ENCODE data around the gene LAPTM5. TPM values are rescaled to one million over a fixed set of nuclear protein-coding genes. Genes with fewer than 3 reads are reported as not detected.

LAPTM5 gene
- total RNA-seq, 2 experiments from 2014 or later = 205 to 208 TPM

DNA sequence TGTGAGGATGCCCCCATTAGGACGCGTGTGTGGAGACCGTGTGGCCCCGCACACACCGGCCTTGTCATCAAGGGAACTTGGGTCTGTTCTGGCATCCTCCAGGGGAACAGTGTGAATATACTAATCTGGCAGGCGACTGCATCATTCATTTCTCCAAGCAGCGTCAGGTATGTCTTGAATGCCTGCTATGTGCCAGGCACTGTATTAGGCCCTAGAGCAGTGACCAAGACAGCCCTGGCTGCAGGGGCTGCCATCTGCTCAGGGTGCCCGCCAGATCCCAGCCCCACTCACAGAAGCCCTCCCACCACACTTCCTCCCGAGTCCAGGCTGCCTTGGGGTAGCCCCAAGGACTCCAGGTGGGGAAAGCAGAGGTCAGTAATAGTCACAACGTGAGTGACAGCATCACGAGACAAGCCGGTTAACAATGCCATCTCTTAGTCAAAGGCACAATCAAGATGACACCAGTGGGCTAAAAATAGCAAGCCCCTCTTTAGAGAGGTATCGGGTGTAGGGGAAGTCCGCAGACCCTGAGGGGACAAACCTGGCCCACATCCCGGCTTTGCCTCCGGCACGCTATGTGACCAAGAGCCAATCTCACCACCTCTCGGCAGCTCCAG is 7.5 kb upstream of the LAPTM5 start:
- CTCF ChIA-PET = interaction anchor here (1.0 to 2.4 kb wide), 4 partner anchors 11 to 45 kb away, joined by 3 to 11 read pairs (median 6); no protein-coding TSS in a partner anchor
- Mint-ChIP-seq H3K4me3 (no peak overlapping the region), H3K36me3 (ENCODE audit: low read depth) (no peaks in the 10 kb centered on the region), H3K9me3 (no peaks in the 10 kb centered on the region), H3K27ac (no peak overlapping the region), H3K4me1 (ENCODE audit: low read depth) (peaks cover 59% of the 10 kb centered on the region), H3K27me3 (ENCODE audit: low read depth) (no peaks in the 10 kb centered on the region)
- DNase-seq = no peak
- intact Hi-C loops (cut with micrococcal nuclease) = loop anchor here (5.0 kb wide), 1 partner anchor 1572 kb away; the partner anchor contains the start of gene MARCKSL1

DNA sequence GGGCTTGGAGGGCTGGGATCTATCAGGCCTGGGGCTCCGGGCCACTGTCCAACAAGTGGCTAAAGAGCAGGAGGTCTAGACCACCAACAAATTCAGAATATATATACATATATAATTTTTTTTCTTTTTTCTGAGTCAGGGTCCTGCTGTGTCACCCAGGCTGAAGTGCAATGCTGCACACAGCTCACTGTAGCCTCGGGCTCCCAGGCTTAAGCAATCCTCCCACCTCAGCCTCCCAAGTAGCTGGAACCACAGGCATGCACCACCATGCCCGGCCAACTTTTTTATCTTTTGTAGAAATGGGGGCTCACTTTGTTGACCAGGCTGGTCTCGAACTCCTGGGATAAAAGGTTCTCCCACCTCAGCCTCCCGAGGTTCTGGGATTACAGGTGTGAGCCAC is 6.8 kb upstream of the LAPTM5 start:
- Mint-ChIP-seq H3K4me1 (ENCODE audit: low read depth) (peaks cover 66% of the 10 kb centered on the region), H3K9me3 (no peaks in the 10 kb centered on the region), H3K4me3 (no peak overlapping the region), H3K27me3 (ENCODE audit: low read depth) (no peaks in the 10 kb centered on the region), H3K36me3 (ENCODE audit: low read depth) (no peaks in the 10 kb centered on the region), H3K27ac (no peak overlapping the region)
- DNase-seq = no peak
- intact Hi-C loops (cut with micrococcal nuclease) = loop anchor here (5.0 kb wide), 1 partner anchor 1573 kb away; the partner anchor contains the start of gene MARCKSL1
- CTCF ChIA-PET = no interaction called here

DNA sequence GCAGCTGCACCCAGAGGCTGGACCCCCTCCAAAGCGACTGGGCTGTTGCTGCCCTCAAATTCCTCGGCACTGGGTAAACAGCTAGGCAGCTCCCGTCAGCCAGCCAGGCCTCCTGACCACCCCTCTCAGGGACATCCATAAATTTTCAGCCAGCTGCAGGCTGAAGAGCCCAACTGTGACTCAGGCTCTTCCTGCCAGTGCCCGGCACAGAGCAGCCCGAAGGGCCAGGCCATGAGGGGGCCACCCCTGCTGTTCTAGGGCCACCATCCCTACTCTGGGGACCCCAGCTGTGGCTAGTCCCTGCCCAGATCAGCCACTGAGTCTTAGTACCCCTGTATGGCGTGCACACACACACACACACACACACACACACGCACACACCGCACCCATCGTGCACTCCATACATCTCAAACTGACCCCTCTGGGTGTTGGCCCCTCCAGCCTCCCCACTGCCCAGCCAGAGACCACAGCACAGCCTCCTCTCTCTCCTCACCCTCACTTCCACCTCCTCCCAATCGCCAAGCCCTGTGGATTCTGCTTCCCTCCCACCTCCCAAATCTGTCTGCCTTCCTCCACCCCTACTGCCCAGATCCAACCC is 6.2 kb upstream of the LAPTM5 start:
- peaks cover 72% of the 10 kb centered on the region for H3K4me1 Mint-ChIP-seq (ENCODE audit: low read depth)
- intact Hi-C loops (cut with micrococcal nuclease) = loop anchor here (5.0 kb wide), 1 partner anchor 1574 kb away; the partner anchor contains the start of gene MARCKSL1

DNA sequence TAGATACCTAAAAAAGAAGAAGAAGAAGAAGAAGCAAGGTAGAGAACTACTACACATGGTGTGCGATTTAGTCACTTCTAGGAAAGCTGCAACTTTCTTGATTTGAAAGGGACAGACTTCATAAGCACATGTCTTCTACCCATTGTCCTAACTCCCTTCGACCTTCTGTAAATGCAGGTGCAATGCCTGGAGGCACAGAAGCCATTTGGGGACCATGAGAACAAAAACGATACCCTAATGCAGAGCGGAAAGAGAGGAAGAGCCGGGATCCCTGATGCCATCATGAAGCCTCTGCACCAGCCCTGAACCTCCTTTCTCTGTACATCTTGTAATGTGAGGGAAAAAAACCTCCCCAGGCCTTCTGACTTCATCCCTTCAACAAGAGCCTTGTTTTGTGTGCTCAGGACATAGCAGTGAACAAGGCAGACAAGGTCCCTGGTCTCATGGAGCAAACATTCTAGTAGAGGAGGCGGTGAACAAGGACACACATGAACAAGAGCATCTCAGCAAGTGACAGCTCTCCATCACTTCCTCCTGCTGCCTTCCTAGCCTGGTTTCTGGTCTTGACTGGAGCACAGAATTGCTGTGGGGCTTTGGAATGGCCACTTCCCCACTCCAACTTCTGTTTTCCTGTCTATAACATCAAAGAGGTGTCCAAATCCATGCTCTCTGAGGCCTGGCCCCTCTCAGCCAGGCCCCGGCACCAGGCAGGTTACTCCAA is 5.5 kb upstream of the LAPTM5 start:
- H3K4me3 Mint-ChIP-seq = no peak overlapping the region
- peaks cover 77% of the 10 kb centered on the region for H3K4me1 Mint-ChIP-seq (ENCODE audit: low read depth)
- no peaks in the 10 kb centered on the region for H3K36me3 Mint-ChIP-seq (ENCODE audit: low read depth)
- peak overlapping the region; percentile 82 for H3K27ac Mint-ChIP-seq
- H3K9me3 Mint-ChIP-seq = no peaks in the 10 kb centered on the region
- CTCF ChIA-PET = interaction anchor here (0.8 to 4.4 kb wide), 3 partner anchors 8 to 43 kb away, joined by 3 to 46 read pairs (median 39); no protein-coding TSS in a partner anchor
- intact Hi-C loops (cut with micrococcal nuclease) = loop anchor here (5.0 kb wide), 1 partner anchor 1574 kb away; the partner anchor contains the start of gene MARCKSL1
- no peak for DNase-seq
- H3K27me3 Mint-ChIP-seq (ENCODE audit: low read depth) = no peaks in the 10 kb centered on the region

More for the DNA sequence above, 6.2 kb upstream of the LAPTM5 start:
- CTCF ChIA-PET = interaction anchor here (0.8 to 4.4 kb wide), 2 partner anchors 9 to 15 kb away, joined by 3 to 46 read pairs; no protein-coding TSS in a partner anchor
- Mint-ChIP-seq H3K27me3 (ENCODE audit: low read depth) (no peaks in the 10 kb centered on the region), H3K9me3 (no peaks in the 10 kb centered on the region), H3K36me3 (ENCODE audit: low read depth) (no peaks in the 10 kb centered on the region), H3K4me3 (no peak overlapping the region), H3K27ac (peak overlapping the region; percentile 82)
- DNase-seq = no peak

DNA sequence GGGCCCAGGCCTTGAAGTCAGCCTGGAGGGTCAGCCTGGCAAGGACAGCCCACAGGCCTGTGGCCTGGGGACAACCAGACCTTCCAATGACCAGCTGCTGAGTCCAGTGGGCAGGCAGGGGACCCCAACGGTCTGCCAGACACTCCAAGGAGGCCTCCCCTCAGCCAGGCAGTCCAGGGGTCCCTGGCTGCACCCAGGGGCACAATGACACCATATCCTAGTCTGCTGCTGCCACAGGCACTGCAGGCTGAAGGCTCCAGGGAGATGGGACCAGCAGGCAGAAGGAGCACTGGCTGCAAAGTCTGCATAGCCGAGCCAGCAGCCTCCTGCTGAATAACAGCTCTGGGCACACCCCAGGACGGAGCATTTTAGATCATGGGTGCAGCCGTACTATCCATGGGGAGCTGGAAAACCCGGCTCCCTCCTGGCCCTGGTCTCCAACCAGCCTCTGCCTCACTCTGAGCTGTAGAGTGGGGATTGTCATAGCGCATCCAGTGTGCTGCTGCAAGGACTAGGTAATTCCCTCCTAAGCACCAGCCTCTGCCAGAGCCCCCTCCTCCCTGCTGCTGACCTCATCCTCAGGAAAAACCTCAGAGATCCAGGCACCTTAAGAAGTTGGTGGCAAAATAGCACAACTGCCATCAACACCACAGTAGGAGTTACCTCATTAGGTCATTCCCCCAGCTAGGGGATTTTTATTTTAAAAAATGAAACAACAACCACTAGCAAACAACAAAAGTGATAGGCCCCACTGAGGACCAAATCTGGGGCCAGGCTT is 4.8 kb upstream of the LAPTM5 start:
- peaks cover 81% of the 10 kb centered on the region for H3K4me1 Mint-ChIP-seq (ENCODE audit: low read depth)
- H3K27me3 Mint-ChIP-seq (ENCODE audit: low read depth) = no peaks in the 10 kb centered on the region
- no peaks in the 10 kb centered on the region for H3K9me3 Mint-ChIP-seq
- no peak overlapping the region for H3K4me3 Mint-ChIP-seq
- DNase-seq = peak; percentile 51
- peak overlapping the region; percentile 82 for H3K27ac Mint-ChIP-seq
- CTCF ChIA-PET = interaction anchor here (1.7 to 4.4 kb wide), 3 partner anchors 16 to 43 kb away, joined by 5 to 46 read pairs (median 39); no protein-coding TSS in a partner anchor
- intact Hi-C loops (cut with micrococcal nuclease) = loop anchor here (5.0 kb wide), 1 partner anchor 1575 kb away; the partner anchor contains the start of gene MARCKSL1
- no peaks in the 10 kb centered on the region for H3K36me3 Mint-ChIP-seq (ENCODE audit: low read depth)

DNA sequence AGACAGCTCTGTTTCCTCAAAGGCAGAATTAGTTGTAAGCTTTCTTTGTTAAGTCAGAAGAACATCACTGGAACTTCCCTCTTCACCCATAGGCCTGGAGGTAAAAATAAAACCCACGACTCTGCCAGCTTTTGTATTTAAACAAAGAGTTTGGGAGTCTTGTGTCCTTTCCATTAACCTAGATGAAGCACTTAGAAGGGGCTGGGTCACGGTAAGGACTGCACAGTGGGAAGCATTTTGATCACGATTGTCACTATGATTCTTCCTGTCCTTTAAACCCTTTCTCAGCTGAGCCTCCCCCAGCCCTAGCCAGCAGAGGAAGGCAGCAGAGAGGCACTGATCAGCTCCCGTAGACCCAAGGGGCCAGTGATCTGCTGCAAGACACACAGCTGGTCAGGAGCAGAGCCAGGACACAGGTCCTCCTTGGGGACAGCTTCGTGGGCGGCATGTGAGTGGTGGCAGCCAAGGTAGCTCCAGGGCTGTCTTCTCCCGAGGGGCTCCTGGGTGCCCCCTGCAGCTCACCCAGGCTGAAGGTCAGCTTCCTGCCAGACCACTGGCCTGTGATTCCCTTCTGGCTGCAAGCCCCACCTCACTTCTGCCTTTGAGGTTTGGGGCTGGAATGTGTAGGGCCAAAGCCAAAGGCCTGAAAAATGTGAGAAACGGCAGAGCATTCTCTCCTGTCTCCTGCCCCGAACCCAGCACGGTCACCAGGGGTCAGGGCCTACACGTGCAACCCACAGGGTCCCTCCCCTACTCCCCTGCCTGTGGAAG is 4.0 kb upstream of the LAPTM5 start:
- Mint-ChIP-seq H3K4me3 (no peak overlapping the region), H3K27me3 (ENCODE audit: low read depth) (no peaks in the 10 kb centered on the region), H3K36me3 (ENCODE audit: low read depth) (peaks cover 3% of the 10 kb centered on the region), H3K9me3 (no peaks in the 10 kb centered on the region), H3K27ac (peak overlapping the region; percentile 82), H3K4me1 (ENCODE audit: low read depth) (peaks cover 78% of the 10 kb centered on the region)
- CTCF ChIA-PET = interaction anchor here (0.6 to 4.4 kb wide), 9 partner anchors 9 to 167 kb away, joined by 3 to 46 read pairs (median 4); partner anchors contain the start of gene MATN1
- DNase-seq = no peak
- intact Hi-C loops (cut with micrococcal nuclease) = loop anchor here (5.0 kb wide), 1 partner anchor 1576 kb away; the partner anchor contains the start of gene MARCKSL1

DNA sequence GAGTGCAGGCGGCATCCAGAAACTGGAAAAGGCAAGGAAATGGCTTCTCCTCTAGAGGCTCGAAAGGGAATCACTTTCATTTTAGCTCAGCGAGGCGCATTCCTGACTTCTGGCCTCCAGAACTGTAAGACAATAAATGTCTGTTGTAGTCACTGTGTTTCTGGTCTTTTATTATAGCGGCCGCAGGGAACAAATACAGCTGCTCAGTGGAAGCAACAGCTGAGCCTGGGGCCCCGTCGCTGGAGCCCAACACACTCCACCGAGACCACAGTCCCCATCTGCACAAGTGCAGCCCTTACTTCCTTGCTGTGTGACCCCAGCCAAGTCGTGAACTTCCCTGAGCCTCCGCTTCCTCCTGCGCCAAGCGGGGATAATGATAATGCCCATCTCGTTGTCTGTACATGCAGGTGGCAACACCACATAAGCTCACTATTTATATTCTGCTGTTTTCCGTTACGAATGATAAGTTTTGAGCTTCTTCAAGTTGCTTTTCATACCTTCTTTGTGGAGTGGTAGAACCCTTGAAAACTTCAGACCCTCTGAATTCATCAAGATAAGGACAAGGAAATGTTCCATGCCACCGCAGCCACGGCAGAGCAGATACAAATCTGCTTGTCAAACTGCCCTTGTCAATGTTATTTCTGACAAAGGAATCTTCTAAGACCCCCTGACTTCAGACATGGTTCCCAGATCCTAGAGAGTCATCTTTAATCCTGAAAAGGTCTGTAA is 3.2 kb upstream of the LAPTM5 start:
- Mint-ChIP-seq H3K36me3 (ENCODE audit: low read depth) (peaks cover 5% of the 10 kb centered on the region), H3K4me3 (peak overlapping the region; percentile 56), H3K27me3 (ENCODE audit: low read depth) (no peaks in the 10 kb centered on the region), H3K9me3 (no peaks in the 10 kb centered on the region), H3K4me1 (ENCODE audit: low read depth) (peaks cover 70% of the 10 kb centered on the region), H3K27ac (peak overlapping the region; percentile 46)
- CTCF ChIA-PET = interaction anchor here (0.6 to 4.4 kb wide), 9 partner anchors 8 to 168 kb away, joined by 3 to 46 read pairs (median 4); partner anchors contain the start of gene MATN1
- intact Hi-C loops (cut with micrococcal nuclease) = loop anchor here (5.0 kb wide), 1 partner anchor 1577 kb away; the partner anchor contains the start of gene MARCKSL1
- no peak for DNase-seq

DNA sequence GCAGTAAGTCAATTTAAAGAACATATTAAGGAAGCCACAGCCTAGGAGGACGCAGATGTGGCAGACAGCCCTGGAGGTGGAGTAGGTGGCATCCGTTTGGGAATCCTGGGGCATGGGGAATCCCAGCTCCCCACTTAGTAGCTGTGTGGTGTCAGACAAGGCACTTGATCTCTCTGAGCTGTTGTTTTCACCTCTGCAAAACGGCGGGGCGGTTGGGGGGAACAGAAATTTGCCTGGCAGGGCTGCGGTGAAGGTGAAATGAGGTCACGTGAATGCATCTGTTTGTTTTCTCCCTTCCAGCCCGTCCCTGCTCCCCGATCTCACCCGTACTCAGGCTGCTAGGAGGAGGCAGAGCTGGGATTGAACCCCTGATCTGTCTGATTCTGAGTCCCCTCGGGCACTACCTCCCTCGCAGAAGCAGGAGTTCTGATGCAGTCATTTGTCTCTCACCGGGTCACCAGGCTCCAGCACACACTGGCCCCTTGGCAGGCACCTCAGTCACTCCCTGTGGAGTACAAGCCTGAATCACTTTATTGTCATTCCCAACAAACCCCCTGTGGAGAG is 2.2 kb upstream of the LAPTM5 start:
- peak; percentile 87 for DNase-seq
- Mint-ChIP-seq H3K9me3 (no peaks in the 10 kb centered on the region), H3K27ac (peak overlapping the region; percentile 48), H3K4me1 (ENCODE audit: low read depth) (peaks cover 70% of the 10 kb centered on the region), H3K27me3 (ENCODE audit: low read depth) (no peaks in the 10 kb centered on the region), H3K4me3 (peak overlapping the region; percentile 56), H3K36me3 (ENCODE audit: low read depth) (peaks cover 15% of the 10 kb centered on the region)
- intact Hi-C loops (cut with micrococcal nuclease) = loop anchor here (1.0 to 5.0 kb wide), 4 partner anchors 10 to 1578 kb away; partner anchors contain the start of genes MARCKSL1 and PUM1
- CTCF ChIA-PET = interaction anchor here (1.7 to 4.4 kb wide), 3 partner anchors 19 to 40 kb away, joined by 6 to 46 read pairs (median 39); no protein-coding TSS in a partner anchor

DNA sequence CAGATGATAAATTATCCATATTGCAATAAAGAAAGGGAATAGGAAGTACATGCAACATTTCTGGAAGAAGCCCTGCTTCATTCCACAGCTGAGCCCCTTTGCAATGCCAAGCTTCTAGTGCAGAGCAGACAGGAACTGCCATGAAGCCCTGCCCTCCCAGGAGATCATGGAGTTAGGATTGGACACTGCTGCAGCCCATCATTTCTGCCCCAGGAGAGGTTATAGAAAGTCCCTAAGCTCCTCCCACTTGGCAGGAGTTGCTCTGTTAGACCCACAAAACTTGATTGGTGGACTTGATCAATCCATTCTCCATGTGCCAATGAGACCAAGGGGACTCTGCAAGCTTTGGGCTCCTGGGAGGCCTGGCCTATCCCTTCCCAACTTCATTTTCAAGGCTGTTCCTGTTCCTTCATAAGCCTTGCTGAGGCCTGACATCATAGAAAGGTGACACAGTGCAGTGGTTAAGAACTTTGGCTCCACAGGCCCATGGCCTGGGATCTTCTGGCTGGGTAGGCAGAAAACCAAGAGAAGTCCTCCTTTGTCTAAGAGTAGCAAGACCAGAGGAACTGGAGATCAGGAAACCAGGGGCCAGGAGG is 1.3 kb upstream of the LAPTM5 start:
- peak; percentile 72 for DNase-seq
- H3K27ac Mint-ChIP-seq = peak overlapping the region; percentile 81
- intact Hi-C loops (cut with micrococcal nuclease) = loop anchor here (1.0 to 5.0 kb wide), 3 partner anchors 10 to 1173 kb away; partner anchors contain the start of gene PUM1
- peaks cover 17% of the 10 kb centered on the region for H3K36me3 Mint-ChIP-seq (ENCODE audit: low read depth)
- H3K4me3 Mint-ChIP-seq = peak overlapping the region; percentile 24
- no peaks in the 10 kb centered on the region for H3K27me3 Mint-ChIP-seq (ENCODE audit: low read depth)
- H3K9me3 Mint-ChIP-seq = no peaks in the 10 kb centered on the region
- H3K4me1 Mint-ChIP-seq (ENCODE audit: low read depth) = peaks cover 74% of the 10 kb centered on the region
- CTCF ChIA-PET = interaction anchor here (2.2 to 4.0 kb wide), 6 partner anchors 11 to 39 kb away, joined by 9 to 39 read pairs (median 16); no protein-coding TSS in a partner anchor

Measured in activated naive CD4-positive, alpha-beta T cell treated with anti-CD3 and anti-CD28 coated beads for 36 hours (primary cell).